Non-pigmented ciliary epithelial cell (primary cell): ENCODE results near the gene GPX6.
"Not testable (repeated sequence)": the region's sequence is repeated elsewhere in the genome, so short reads cannot be mapped to it uniquely, and the experiment has no call there.

Experiments used
- DNase-seq: peaks from one replicate; pipeline ENCODE4 v3.0.0-alpha.2; 2010; ENCODE audit warnings: low read depth

GPX6 gene

GRCh38 chr6:28480253-28480932 is 35.2 kb downstream of the GPX6 start:
- DNase-seq, result no peak

- no peak for DNase-seq
Observed at GRCh38 chr6:28478518-28478917, 37.1 kb downstream of the GPX6 start.

- DNase-seq, result peak; percentile 72
Observed at GRCh38 chr6:28474441-28475219, 41.0 kb downstream of the GPX6 start.

- not testable (repeated sequence) for DNase-seq
Observed at GRCh38 chr6:28469153-28469745, 46.3 kb downstream of the GPX6 start.

GRCh38 chr6:28468056-28468455 is 47.5 kb downstream of the GPX6 start:
- DNase-seq, result no peak

GRCh38 chr6:28462401-28462800 is 53.2 kb downstream of the GPX6 start:
- DNase-seq, result no peak

- DNase-seq, result no peak
Observed at GRCh38 chr6:28458568-28458967, 57.0 kb downstream of the GPX6 start.
